SK-N-MC (cell line): ENCODE results near the gene SH3RF1.

ENCODE experiments used
- DNase-seq: peaks from one replicate; pipeline ENCODE4 v3.0.0-alpha.2; 2011; ENCODE audit warnings: low read depth, low spot score
- H3K27ac ChIP-seq: fragments of 200-600 bp; sonication (generic); 2 replicates; pipeline ENCODE4 v1.5.1; 2016; ENCODE audit warnings: mixed run types
- H3K36me3 ChIP-seq: fragments of 200-600 bp; sonication (generic); 2 replicates; pipeline ENCODE4 v1.6.1; 2017; ENCODE audit warnings: antibody characterized with exemption, low read length, mixed read lengths; ENCODE audit not compliant: insufficient read depth
- H3K4me3 ChIP-seq: fragments of 200-600 bp; sonication (generic); 2 replicates; pipeline ENCODE4 v1.5.1; 2016
- H3K9ac ChIP-seq: fragments of 200-600 bp; sonication (generic); 2 replicates; pipeline ENCODE4 v1.8.0; 2017; ENCODE audit warnings: mixed run types, mixed read lengths; ENCODE audit not compliant: insufficient read length
- H3K9me3 ChIP-seq: fragments of 200-600 bp; sonication (generic); 2 replicates; pipeline ENCODE4 v1.6.1; 2017; ENCODE audit warnings: low read depth, mild to moderate bottlenecking, antibody characterized with exemption, low read length, moderate library complexity, mixed read lengths
- EZH2 ChIP-seq: fragments of 200-600 bp; sonication (generic); IDR thresholded peaks from one replicate; pipeline ENCODE4 v1.6.1; 2017; ENCODE audit warnings: antibody characterized with exemption
- FOXP2 ChIP-seq: optimal IDR thresholded peaks from 2 replicates; pipeline ENCODE3; 2011; ENCODE audit warnings: mild to moderate bottlenecking, moderate library complexity; ENCODE audit not compliant: insufficient read depth; ENCODE audit errors: extremely low read length, control extremely low read depth
- POLR2AphosphoS5 ChIP-seq: IDR thresholded peaks from 2 replicates; pipeline ENCODE4 v1.6.1; 2012; ENCODE audit warnings: mild to moderate bottlenecking, low read depth, low read length, borderline replicate concordance

The SH3RF1 gene

GRCh38 chr4:169270810-169271691, at the start of gene SH3RF1:
TSS of gene SH3RF1 (minus strand) at chr4:169270956. CDS start at chr4:169269212, 1,744 bp downstream.
- Histone ChIP-seq H3K36me3 (no peaks in the 10 kb centered on the region), H3K4me3 (peak within 1 kb of the TSS; percentile 91), H3K9ac (peak within 1 kb of the TSS; percentile 76), H3K27ac (no peak within 1 kb of the TSS), H3K9me3 (no peaks in the 10 kb centered on the region)
- no peak for DNase-seq
- TF ChIP-seq FOXP2: no peak
- peak; percentile 60; the same call in 1 of the 2 replicates for TF ChIP-seq POLR2AphosphoS5
- no peak for TF ChIP-seq EZH2

- DNase-seq: no peak
- Histone ChIP-seq H3K9ac (peak overlapping the region; percentile 34), H3K9me3 (no peaks in the 10 kb centered on the region), H3K27ac (peak overlapping the region; percentile 38; the same call in 1 of the 2 replicates), H3K36me3 (no peaks in the 10 kb centered on the region), H3K4me3 (peak overlapping the region; percentile 68)
- TF ChIP-seq FOXP2 (no peak), POLR2AphosphoS5 (no peak), EZH2 (no peak)
Observed at GRCh38 chr4:169315530-169316343, 45.0 kb upstream of the SH3RF1 start.

GRCh38 chr4:169314906-169315305, 44.1 kb upstream of the SH3RF1 start:
- Histone ChIP-seq H3K9me3 (no peaks in the 10 kb centered on the region), H3K4me3 (peak overlapping the region; percentile 68), H3K9ac (peak overlapping the region; percentile 34), H3K36me3 (no peaks in the 10 kb centered on the region), H3K27ac (peak overlapping the region; percentile 38; the same call in 1 of the 2 replicates)
- TF ChIP-seq EZH2: no peak
- TF ChIP-seq POLR2AphosphoS5: 0 out of 2 replicates have a peak, but pooled peaks have one; percentile 17
- TF ChIP-seq FOXP2: no peak
- DNase-seq: no peak

GRCh38 chr4:169313732-169314131, 43.0 kb upstream of the SH3RF1 start:
- H3K9me3 ChIP-seq: no peaks in the 10 kb centered on the region
- H3K9ac ChIP-seq: no peak overlapping the region
- DNase-seq: no peak
- TF ChIP-seq POLR2AphosphoS5: no peak
- no peak for TF ChIP-seq FOXP2
- TF ChIP-seq EZH2: no peak
- H3K4me3 ChIP-seq: no peak overlapping the region
- no peak overlapping the region for H3K27ac ChIP-seq
- H3K36me3 ChIP-seq: no peaks in the 10 kb centered on the region

GRCh38 chr4:169312690-169313422, 42.1 kb upstream of the SH3RF1 start:
- no peaks in the 10 kb centered on the region for H3K9me3 ChIP-seq
- no peak overlapping the region for H3K9ac ChIP-seq
- no peak for DNase-seq
- no peak overlapping the region for H3K4me3 ChIP-seq
- H3K27ac ChIP-seq: no peak overlapping the region
- no peaks in the 10 kb centered on the region for H3K36me3 ChIP-seq
- TF ChIP-seq POLR2AphosphoS5 (no peak), FOXP2 (no peak), EZH2 (no peak)

- H3K36me3 ChIP-seq: no peaks in the 10 kb centered on the region
- DNase-seq: no peak
- H3K9ac ChIP-seq: no peak overlapping the region
- H3K4me3 ChIP-seq: no peak overlapping the region
- H3K9me3 ChIP-seq: no peaks in the 10 kb centered on the region
- TF ChIP-seq FOXP2 (no peak), POLR2AphosphoS5 (no peak), EZH2 (no peak)
- H3K27ac ChIP-seq: no peak overlapping the region
Observed at GRCh38 chr4:169311643-169312365, 41.0 kb upstream of the SH3RF1 start.

GRCh38 chr4:169309326-169309967, 38.7 kb upstream of the SH3RF1 start:
- no peak overlapping the region for H3K27ac ChIP-seq
- H3K9me3 ChIP-seq: no peaks in the 10 kb centered on the region
- H3K9ac ChIP-seq: no peak overlapping the region
- H3K4me3 ChIP-seq: no peak overlapping the region
- TF ChIP-seq FOXP2: no peak
- DNase-seq: no peak
- no peaks in the 10 kb centered on the region for H3K36me3 ChIP-seq
